PC-3 (cell line): ENCODE data around the gene DNAH9. TPM values are rescaled to one million over a fixed set of nuclear protein-coding genes. Genes with fewer than 3 reads are reported as not detected.

ENCODE experiments used
- ATAC-seq: fragments of 200-7000 bp; cut with Tn5 transposase; 2 replicates; pipeline ENCODE4 v1.9.1; 2020; ENCODE audit warnings: mild to moderate bottlenecking, moderate library complexity
- BruUV-seq: library from RNA; stranded (reverse); fragments of 400-500 nt; replicated peaks from 2 replicates; lab custom pipeline; 2021; lab: Mats Ljungman, UMichigan
- CTCF ChIA-PET: fragments of 300-600 bp; sonication (Branson Sonifier 250); formaldehyde crosslinking; loops from one replicate; lab custom pipeline; 2022; ENCODE audit warnings: antibody characterized with exemption; lab: Charles Lee
- POLR2A ChIA-PET: fragments of 300-600 bp; sonication (Branson Sonifier 250); formaldehyde crosslinking; loops from one replicate; lab custom pipeline; 2022; ENCODE audit warnings: antibody characterized with exemption; ENCODE audit not compliant: unreplicated experiment; lab: Charles Lee
- DNase-seq: peaks from one replicate; pipeline ENCODE4 v3.0.0-alpha.2; 2015
- H2AFZ ChIP-seq: fragments of 300-600 bp; sonication (generic); 2 replicates; pipeline ENCODE4 v1.6.0; 2016; ENCODE audit warnings: antibody characterized with exemption, low read length
- H3F3A ChIP-seq: fragments of 300-600 bp; sonication (generic); one replicate; pipeline ENCODE4 v1.6.0; 2017; ENCODE audit warnings: antibody characterized with exemption, low read length, control low read depth, mild to moderate bottlenecking; ENCODE audit not compliant: unreplicated experiment
- H3K27ac ChIP-seq: fragments of 300-600 bp; sonication (generic); 2 replicates; pipeline ENCODE4 v1.5.1; 2016; ENCODE audit warnings: mild to moderate bottlenecking, low read length
- H3K27me3 ChIP-seq: fragments of 300-600 bp; sonication (generic); 2 replicates; pipeline ENCODE4 v1.6.1; 2016; ENCODE audit warnings: low read length, mixed read lengths
- H3K36me3 ChIP-seq: fragments of 300-600 bp; sonication (generic); 2 replicates; pipeline ENCODE4 v1.6.1; 2016; ENCODE audit warnings: low read depth, mixed run types, low read length, mixed read lengths
- H3K4me1 ChIP-seq: fragments of 300-600 bp; sonication (generic); 2 replicates; pipeline ENCODE4 v1.5.1; 2016; ENCODE audit warnings: low read length; ENCODE audit not compliant: insufficient read depth
- H3K4me2 ChIP-seq: fragments of 300-600 bp; sonication (generic); 2 replicates; pipeline ENCODE4 v1.6.0; 2016; ENCODE audit warnings: low read length
- H3K4me3 ChIP-seq: fragments of 300-600 bp; sonication (generic); 2 replicates; pipeline ENCODE4 v1.5.1; 2016; ENCODE audit warnings: mild to moderate bottlenecking, low read length, mixed read lengths
- H3K79me2 ChIP-seq: fragments of 300-600 bp; sonication (generic); 2 replicates; pipeline ENCODE4 v1.6.1; 2017; ENCODE audit warnings: low read length, mixed read lengths
- H3K9ac ChIP-seq: fragments of 300-600 bp; sonication (generic); 2 replicates; pipeline ENCODE4 v1.6.0; 2016; ENCODE audit warnings: mild to moderate bottlenecking, low read length
- H3K9me2 ChIP-seq: fragments of 300-600 bp; sonication (generic); replicated peaks from 2 replicates; pipeline ENCODE4 v1.6.1; 2016; ENCODE audit warnings: mixed run types, low read length, mixed read lengths
- H3K9me3 ChIP-seq: fragments of 300-600 bp; sonication (generic); 2 replicates; pipeline ENCODE4 v1.6.1; 2016; ENCODE audit warnings: low read length, mixed read lengths
- H4K20me1 ChIP-seq: fragments of 300-600 bp; sonication (generic); 2 replicates; pipeline ENCODE4 v1.6.1; 2016; ENCODE audit warnings: low read length, mixed read lengths
- EZH2 ChIP-seq: fragments of 300-600 bp; sonication (generic); IDR thresholded peaks from one replicate; pipeline ENCODE4 v1.6.1; 2017; ENCODE audit warnings: antibody characterized with exemption, mild to moderate bottlenecking, low read length; ENCODE audit not compliant: unreplicated experiment
- EZH2phosphoT487 ChIP-seq: fragments of 300-600 bp; sonication (generic); IDR thresholded peaks from 2 replicates; pipeline ENCODE4 v1.6.1; 2018; ENCODE audit warnings: mild to moderate bottlenecking, antibody characterized with exemption, low read length, borderline replicate concordance
- intact Hi-C: fragments of 100-400 bp; cut with micrococcal nuclease; formaldehyde crosslinking; loops from 2 replicates; pipeline ENCODE4 v1.9.0; 2023
- total RNA-seq: library from RNA; depleted of rRNA; stranded (reverse); fragments of >200 nt; gene quantifications from 2 replicates; pipeline ENCODE4 v1.2.3, GENCODE V29; 2014
- TF ChIP-seq, protein P1 (sequence below): fragments of 300-600 bp; sonication (generic); conservative IDR thresholded peaks from 2 replicates; pipeline ENCODE4 v1.5.1; 2017; ENCODE audit warnings: antibody characterized with exemption, low read depth, mild to moderate bottlenecking, low read length

Gene DNAH9
- total RNA-seq, 1 experiment from 2014 or later = 0.11 TPM

GRCh38 chr17:11997147-11997971 lies 399.1 kb downstream of the DNAH9 start, which contains the start of gene ZNF18:
Gene ZNF18 (minus strand): TSS chr17:11997475. CDS start chr17:11992829, 4,646 bp downstream.
- H4K20me1 ChIP-seq = no peaks in the 10 kb centered on the region
- H3K4me2 ChIP-seq = peak within 1 kb of the TSS; percentile 98
- peaks cover 12% of the 10 kb centered on the region for H3K4me1 ChIP-seq
- DNase-seq (peak; percentile 98), ATAC-seq (peak; percentile 95)
- H3K9me3 ChIP-seq = no peaks in the 10 kb centered on the region
- peak within 1 kb of the TSS; percentile 43 for H3K27ac ChIP-seq
- CTCF ChIA-PET = interaction anchor here (0.5 to 0.6 kb wide), 2 partner anchors 23 to 1175 kb away, joined by 3 read pairs; partner anchors contain the start of gene MAP2K4
- intact Hi-C loops = loop anchor here (5.0 kb wide), 1 partner anchor 45 kb away; no protein-coding TSS in a partner anchor
- peak within 1 kb of the TSS; percentile 96 for H3K4me3 ChIP-seq
- no peaks in the 10 kb centered on the region for H3K27me3 ChIP-seq
- H2AFZ ChIP-seq = peak within 1 kb of the TSS; percentile 99
- peaks cover 7% of the 10 kb centered on the region; the same call in 1 of the 2 replicates for H3K79me2 ChIP-seq
- no peaks in the 10 kb centered on the region; the same call in 1 of the 2 replicates for H3K36me3 ChIP-seq
- peak within 1 kb of the TSS; percentile 85 for H3K9ac ChIP-seq
- no peaks in the 10 kb centered on the region for H3K9me2 ChIP-seq
- TSS peak; percentile 86 for BruUV-seq
- POLR2A ChIA-PET = interaction anchor here (0.5 to 1.1 kb wide), 16 partner anchors 11 to 1341 kb away, joined by 3 to 23 read pairs (median 4); partner anchors contain the start of genes ELAC2 and MAP2K4
- no peaks in the 10 kb centered on the region for H3F3A ChIP-seq
- peak; percentile 85 for TF ChIP-seq EZH2phosphoT487
- TF ChIP-seq, protein P1, sequence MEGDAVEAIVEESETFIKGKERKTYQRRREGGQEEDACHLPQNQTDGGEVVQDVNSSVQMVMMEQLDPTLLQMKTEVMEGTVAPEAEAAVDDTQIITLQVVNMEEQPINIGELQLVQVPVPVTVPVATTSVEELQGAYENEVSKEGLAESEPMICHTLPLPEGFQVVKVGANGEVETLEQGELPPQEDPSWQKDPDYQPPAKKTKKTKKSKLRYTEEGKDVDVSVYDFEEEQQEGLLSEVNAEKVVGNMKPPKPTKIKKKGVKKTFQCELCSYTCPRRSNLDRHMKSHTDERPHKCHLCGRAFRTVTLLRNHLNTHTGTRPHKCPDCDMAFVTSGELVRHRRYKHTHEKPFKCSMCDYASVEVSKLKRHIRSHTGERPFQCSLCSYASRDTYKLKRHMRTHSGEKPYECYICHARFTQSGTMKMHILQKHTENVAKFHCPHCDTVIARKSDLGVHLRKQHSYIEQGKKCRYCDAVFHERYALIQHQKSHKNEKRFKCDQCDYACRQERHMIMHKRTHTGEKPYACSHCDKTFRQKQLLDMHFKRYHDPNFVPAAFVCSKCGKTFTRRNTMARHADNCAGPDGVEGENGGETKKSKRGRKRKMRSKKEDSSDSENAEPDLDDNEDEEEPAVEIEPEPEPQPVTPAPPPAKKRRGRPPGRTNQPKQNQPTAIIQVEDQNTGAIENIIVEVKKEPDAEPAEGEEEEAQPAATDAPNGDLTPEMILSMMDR = no peak

DNA sequence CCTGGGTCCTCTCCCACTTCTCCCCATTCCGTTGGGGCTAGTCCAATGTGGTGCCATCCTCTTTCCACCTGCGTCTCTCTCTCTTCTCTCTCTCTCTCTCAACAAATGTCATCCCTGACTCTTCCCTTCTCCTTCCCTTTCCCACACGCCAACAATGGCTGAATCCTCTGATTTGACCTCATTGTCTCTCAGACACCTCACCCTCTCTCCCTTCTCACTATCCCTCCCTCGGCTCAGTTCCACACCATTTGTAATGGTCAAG lies 399.6 kb downstream of the DNAH9 start:
- POLR2A ChIA-PET = interaction anchor here (0.6 to 1.0 kb wide), 5 partner anchors 15 to 90 kb away, joined by 3 to 23 read pairs (median 5); partner anchors contain the start of gene MAP2K4
- Histone ChIP-seq H3K36me3 (no peaks in the 10 kb centered on the region), H2AFZ (peak overlapping the region; percentile 99), H3K4me3 (peak overlapping the region; percentile 96), H3K4me1 (peaks cover 12% of the 10 kb centered on the region), H3K4me2 (peak overlapping the region; percentile 98), H3K27ac (no peak overlapping the region), H4K20me1 (no peaks in the 10 kb centered on the region), H3K9me3 (no peaks in the 10 kb centered on the region), H3F3A (no peaks in the 10 kb centered on the region), H3K9me2 (no peaks in the 10 kb centered on the region), H3K27me3 (no peaks in the 10 kb centered on the region), H3K9ac (peak overlapping the region; percentile 50; the same call in 1 of the 2 replicates), H3K79me2 (peaks cover 7% of the 10 kb centered on the region; the same call in 1 of the 2 replicates)
- TF ChIP-seq, protein P1 = no peak
- TF ChIP-seq EZH2 = no peak
- no peak for TF ChIP-seq EZH2phosphoT487
- DNase-seq (no peak), ATAC-seq (no peak)
- CTCF ChIA-PET = no interaction called here
- no TSS peak for BruUV-seq
- intact Hi-C loops = loop anchor here (5.0 kb wide), 1 partner anchor 44 kb away; no protein-coding TSS in a partner anchor
